Transverse colon (tissue), 4 donors: ENCODE data around the gene IL17RD. TPM values are rescaled to one million over a fixed set of nuclear protein-coding genes. Genes with fewer than 3 reads are reported as not detected.
A peak's percentile ranks its signal among the peaks of the same experiment; 100 is the strongest.

Experiments
- DNase-seq: peaks from one replicate; pipeline ENCODE4 v3.0.0-alpha.2; 2019
- H3K27ac ChIP-seq, 4 donors: fragments of 200-600 bp; sonication (generic); 2 replicates each; pipeline ENCODE4 v1.5.1; 2016 to 2018; ENCODE audit warnings: inconsistent platforms in 4 of 4
- H3K27me3 ChIP-seq: fragments of 200-600 bp; sonication (generic); 2 replicates; pipeline ENCODE4 v1.5.1; 2017; ENCODE audit warnings: inconsistent platforms
- H3K36me3 ChIP-seq, 4 donors: fragments of 200-600 bp; sonication (generic); 2 replicates each; pipeline ENCODE4 v1.5.1; 2017 to 2019; ENCODE audit warnings: inconsistent platforms in 4 of 4
- H3K4me1 ChIP-seq, 4 donors: fragments of 200-600 bp; sonication (generic); 2 replicates each; pipeline ENCODE4 v1.5.1; 2017 to 2020; ENCODE audit warnings: inconsistent platforms in 4 of 4
- H3K4me3 ChIP-seq, 4 donors: fragments of 200-600 bp; sonication (generic); 1 replicate in 1 of 4; 2 replicates in 3 of 4; pipeline versions ENCODE4 v1.5.1 to v1.6.1; 2017 to 2019; ENCODE audit warnings: inconsistent platforms in 4 of 4
- H3K9me3 ChIP-seq, 2 donors: fragments of 200-600 bp; sonication (generic); 2 replicates each; pipeline ENCODE4 v1.5.1; 2017 to 2019; ENCODE audit warnings: inconsistent platforms in 2 of 2
- EP300 ChIP-seq: sonication (generic); formaldehyde crosslinking; IDR thresholded peaks from one replicate; pipeline ENCODE4 v1.6.1; 2017; ENCODE audit warnings: antibody characterized with exemption, low read depth
- POLR2A ChIP-seq: fragments of 450-650 bp; IDR thresholded peaks from one replicate; pipeline ENCODE4 v1.6.1; 2016; ENCODE audit warnings: antibody characterized with exemption, mild to moderate bottlenecking, moderate library complexity
- POLR2AphosphoS5 ChIP-seq, 3 donors: sonication (generic); formaldehyde crosslinking; IDR thresholded peaks; one replicate each; pipeline ENCODE4 v1.6.1; 2016; ENCODE audit warnings: antibody characterized with exemption in 3 of 3
- WGBS, 2 donors: methylation state at CpG; one replicate each; pipeline ENCODE4 v1.1.5; 2018; ENCODE audit warnings: low coverage in 1 of 2; 5-methylcytosine and 5-hydroxymethylcytosine counted together
- in situ Hi-C, 4 donors: fragments of 200-750 bp; cut with MboI; loops; one replicate each; pipeline versions ENCODE4 v1.15.0 to v1.15.1; 2017; ENCODE audit warnings: low sequenced_read_pairs in 3 of 4, low pct_ligation_motif_present in 1 of 4, low pct_unique_long_range_greater_than_20kb in 1 of 4
- intact Hi-C: fragments of 100-400 bp; cut with DNase I; formaldehyde crosslinking; loops from one replicate; pipeline ENCODE4 v1.15.1; 2023; ENCODE audit warnings: low total_unique reads
- total RNA-seq, 4 donors: library from RNA; depleted of rRNA; stranded (reverse); fragments of >200 nt; gene quantifications; one replicate each; pipeline ENCODE4 v1.1.0, GENCODE V29; 2016
- TF ChIP-seq, protein P1 (sequence below), 5 experiments: fragments of 200-600 bp in 3 of 5; fragments of 450-650 bp in 2 of 5; sonication (generic) in 3 of 5; IDR thresholded peaks; 1 replicate in 2 of 5; 2 replicates in 3 of 5; pipeline ENCODE4 v1.5.1; 2016 to 2017; ENCODE audit warnings: antibody characterized with exemption in 5 of 5, inconsistent platforms in 3 of 5, mild to moderate bottlenecking in 2 of 5, moderate library complexity in 1 of 5

IL17RD gene
- total RNA-seq, 4 donors from 2014 or later, result 1.9 to 40.4 (median 2.7) TPM

DNA sequence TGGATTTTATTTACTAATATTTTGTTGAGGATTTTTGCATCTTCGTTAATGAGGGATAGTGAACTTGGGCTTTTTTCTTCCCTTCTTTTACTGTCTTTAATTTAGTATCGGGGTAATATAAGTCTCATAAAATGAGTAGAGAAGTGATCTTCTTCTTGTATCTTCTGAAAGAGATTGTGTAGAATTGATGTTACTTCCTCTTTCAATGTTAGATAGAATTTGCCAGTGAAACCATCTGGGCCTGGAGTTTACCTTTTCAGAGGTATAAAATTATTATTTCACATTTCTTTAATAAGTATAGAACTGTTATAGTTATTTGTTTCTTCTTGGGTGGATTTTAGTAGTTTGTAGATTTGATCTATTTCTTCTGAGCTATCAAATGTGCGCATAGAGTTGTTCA, 26.9 kb upstream of the IL17RD start:
- intact Hi-C loops, result no loop called here
- in situ Hi-C loops, result no loop called here
- no peak for DNase-seq

DNA sequence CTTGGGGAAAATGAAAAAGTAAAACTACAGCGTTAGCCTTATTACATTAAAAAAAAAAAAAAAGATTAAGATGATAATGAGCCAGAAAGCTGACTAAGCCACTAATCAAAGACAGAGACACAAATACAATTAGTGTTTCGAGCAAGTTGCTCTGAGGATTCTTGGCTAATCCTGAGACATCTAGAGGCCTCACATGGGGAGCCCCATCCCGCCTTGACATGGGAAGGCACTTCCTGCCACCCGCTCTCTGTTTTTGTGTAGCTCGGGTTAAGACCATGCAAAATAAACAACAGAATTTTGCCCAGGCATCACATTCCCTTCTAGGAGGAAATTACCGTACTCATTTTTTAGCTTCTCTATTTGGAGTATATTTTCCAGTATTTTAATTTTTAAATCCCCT, 19.4 kb upstream of the IL17RD start:
- Histone ChIP-seq H3K9me3 (no peaks in the 10 kb centered on the region), H3K27ac (no peak overlapping the region), H3K4me1 (no peaks in the 10 kb centered on the region), H3K4me3 (no peak overlapping the region), H3K36me3 (no peaks in the 10 kb centered on the region), H3K27me3 (no peaks in the 10 kb centered on the region)
- WGBS, 2 donors, result 51 to 66% methylated on average over 4 to 6 of the region's 6 CpGs
- TF ChIP-seq, protein P1, sequence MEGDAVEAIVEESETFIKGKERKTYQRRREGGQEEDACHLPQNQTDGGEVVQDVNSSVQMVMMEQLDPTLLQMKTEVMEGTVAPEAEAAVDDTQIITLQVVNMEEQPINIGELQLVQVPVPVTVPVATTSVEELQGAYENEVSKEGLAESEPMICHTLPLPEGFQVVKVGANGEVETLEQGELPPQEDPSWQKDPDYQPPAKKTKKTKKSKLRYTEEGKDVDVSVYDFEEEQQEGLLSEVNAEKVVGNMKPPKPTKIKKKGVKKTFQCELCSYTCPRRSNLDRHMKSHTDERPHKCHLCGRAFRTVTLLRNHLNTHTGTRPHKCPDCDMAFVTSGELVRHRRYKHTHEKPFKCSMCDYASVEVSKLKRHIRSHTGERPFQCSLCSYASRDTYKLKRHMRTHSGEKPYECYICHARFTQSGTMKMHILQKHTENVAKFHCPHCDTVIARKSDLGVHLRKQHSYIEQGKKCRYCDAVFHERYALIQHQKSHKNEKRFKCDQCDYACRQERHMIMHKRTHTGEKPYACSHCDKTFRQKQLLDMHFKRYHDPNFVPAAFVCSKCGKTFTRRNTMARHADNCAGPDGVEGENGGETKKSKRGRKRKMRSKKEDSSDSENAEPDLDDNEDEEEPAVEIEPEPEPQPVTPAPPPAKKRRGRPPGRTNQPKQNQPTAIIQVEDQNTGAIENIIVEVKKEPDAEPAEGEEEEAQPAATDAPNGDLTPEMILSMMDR (IDR thresholded peaks at IDR 0.05), result no peak
- in situ Hi-C loops (no loop called here), intact Hi-C loops (no loop called here)
- no peak for DNase-seq

More for the DNA sequence above, 26.9 kb upstream of the IL17RD start:
- Histone ChIP-seq H3K27me3 (peaks cover 6% of the 10 kb centered on the region), H3K4me1 (no peaks in the 10 kb centered on the region), H3K36me3 (no peaks in the 10 kb centered on the region), H3K4me3 (no peak overlapping the region), H3K27ac (no peak overlapping the region), H3K9me3 (no peaks in the 10 kb centered on the region)
- WGBS, 2 donors, result 82 to 83% methylated on average over 3 of the region's 3 CpGs
- TF ChIP-seq POLR2A, result no peak
- TF ChIP-seq, protein P1 (IDR thresholded peaks at IDR 0.05), result no peak
- TF ChIP-seq EP300, result no peak
- TF ChIP-seq POLR2AphosphoS5 (IDR thresholded peaks at IDR 0.05), result no peak

DNA sequence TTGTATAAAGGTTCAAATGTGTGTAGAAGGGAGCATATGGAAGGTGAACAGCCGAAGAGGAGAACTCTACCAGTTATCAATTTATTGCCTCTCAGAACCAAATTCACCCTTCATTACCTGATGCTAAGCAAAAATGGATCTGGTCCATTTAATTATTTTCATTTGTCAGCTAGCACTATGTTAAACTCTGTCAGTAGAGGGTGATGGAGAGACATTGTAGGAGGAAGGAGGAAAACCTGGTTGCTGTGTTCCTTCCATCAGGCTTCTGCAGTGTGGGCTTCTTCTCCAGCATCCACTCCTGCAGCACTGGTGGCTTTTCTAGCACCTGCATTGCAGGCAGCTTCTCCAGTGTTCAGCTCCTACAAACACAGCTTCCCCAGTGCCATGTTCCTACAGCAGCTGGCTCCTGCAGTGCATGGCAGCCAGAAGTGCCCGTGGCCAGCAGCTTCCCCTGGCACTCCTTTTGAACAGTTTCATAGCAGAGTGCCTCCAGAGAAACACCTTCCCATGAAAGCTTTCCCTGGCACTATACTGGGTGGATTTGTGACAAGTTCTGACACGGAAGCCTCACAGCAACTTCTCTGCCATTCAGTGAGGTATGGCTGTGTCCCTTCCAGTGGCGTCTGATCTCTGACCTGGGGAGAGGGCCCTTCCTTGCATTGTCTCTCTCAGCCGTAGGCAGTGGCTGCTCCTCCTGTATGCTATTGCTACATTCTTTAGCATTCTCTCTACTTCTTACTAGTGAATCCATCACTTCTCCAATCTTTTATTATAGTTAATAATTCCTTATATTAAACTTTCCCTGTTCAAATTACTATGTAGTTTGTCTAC, 14.6 kb upstream of the IL17RD start:
- Histone ChIP-seq H3K36me3 (no peaks in the 10 kb centered on the region), H3K4me1 (no peaks in the 10 kb centered on the region), H3K27ac (no peak overlapping the region), H3K4me3 (no peak overlapping the region), H3K9me3 (no peaks in the 10 kb centered on the region), H3K27me3 (no peaks in the 10 kb centered on the region)
- WGBS, 2 donors, result 62 to 84% methylated on average over 2 to 5 of the region's 5 CpGs
- intact Hi-C loops (no loop called here), in situ Hi-C loops (no loop called here)
- TF ChIP-seq, protein P1 (IDR thresholded peaks at IDR 0.05), result peak in 2 of 5 experiments; percentile 17 to 20
- TF ChIP-seq EP300, result no peak
- TF ChIP-seq POLR2AphosphoS5 (IDR thresholded peaks at IDR 0.05), result no peak
- DNase-seq, result no peak

DNA sequence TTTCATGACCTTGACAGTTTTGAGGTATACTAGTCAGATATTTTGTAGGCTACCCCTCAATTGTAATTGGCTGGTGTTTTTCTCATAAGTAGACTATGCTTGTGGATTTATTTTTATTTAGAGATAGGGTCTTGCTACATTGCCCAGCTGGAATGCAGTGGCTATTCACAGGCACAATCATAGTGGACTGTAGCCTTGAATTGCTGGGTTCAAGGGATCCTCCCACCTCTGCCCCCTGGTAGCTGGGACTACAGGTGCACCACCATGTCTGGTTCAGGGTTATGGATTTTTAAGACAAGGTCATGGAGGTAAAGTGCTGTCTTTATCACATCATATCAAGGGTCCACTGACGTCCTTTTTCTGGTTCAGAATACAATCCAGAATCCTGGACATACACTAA, 10.9 kb upstream of the IL17RD start:
- H3K4me1 ChIP-seq, result no peaks in the 10 kb centered on the region
- in situ Hi-C loops (no loop called here), intact Hi-C loops (no loop called here)
- no peaks in the 10 kb centered on the region for H3K27me3 ChIP-seq
- H3K9me3 ChIP-seq, result no peaks in the 10 kb centered on the region
- TF ChIP-seq POLR2A (no peak), POLR2AphosphoS5 (IDR thresholded peaks at IDR 0.05) (no peak), EP300 (no peak)
- TF ChIP-seq, protein P1 (IDR thresholded peaks at IDR 0.05), result no peak
- no peak for DNase-seq
- H3K36me3 ChIP-seq, result no peaks in the 10 kb centered on the region
- no peak overlapping the region for H3K4me3 ChIP-seq
- WGBS, 2 donors, result 57 to 69% methylated on average over 1 of the region's 1 CpG
- no peak overlapping the region for H3K27ac ChIP-seq
